Fibroblast of mammary gland (primary cell): ENCODE data around the gene GNG7.
A peak's percentile ranks its signal among the peaks of the same experiment; 100 is the strongest.
"Not testable (repeated sequence)": the region's sequence is repeated elsewhere in the genome, so short reads cannot be mapped to it uniquely, and the experiment has no call there.

ENCODE experiments used
- DNase-seq: peaks from one replicate; pipeline ENCODE4 v3.0.0-alpha.2; 2010; ENCODE audit warnings: low read depth
- H3K4me3 ChIP-seq: 2 replicates; pipeline ENCODE4 v1.5.1; 2011; ENCODE audit warnings: low read depth, mild to moderate bottlenecking, low read length, moderate library complexity; ENCODE audit not compliant: control insufficient read depth
- CTCF ChIP-seq: conservative IDR thresholded peaks from 2 replicates; pipeline ENCODE4 v1.5.1; 2011; ENCODE audit warnings: low read depth, low read length, inconsistent platforms; ENCODE audit not compliant: control insufficient read depth, insufficient read depth

The GNG7 gene

GRCh38 chr19:2577722-2578335 is 124.7 kb downstream of the GNG7 start:
- DNase-seq, result no peak
- no peak for TF ChIP-seq CTCF
- H3K4me3 ChIP-seq, result no peak overlapping the region

GRCh38 chr19:2575734-2576481 is 126.6 kb downstream of the GNG7 start:
- DNase-seq, result peak; percentile 96
- TF ChIP-seq CTCF, result no peak
- H3K4me3 ChIP-seq, result no peak overlapping the region

GRCh38 chr19:2574971-2575630 is 127.4 kb downstream of the GNG7 start:
- H3K4me3 ChIP-seq, result no peak overlapping the region
- no peak for TF ChIP-seq CTCF

GRCh38 chr19:2574478-2574931 is 128.0 kb downstream of the GNG7 start:
- DNase-seq, result no peak
- no peak for TF ChIP-seq CTCF
- H3K4me3 ChIP-seq, result no peak overlapping the region

More at GRCh38 chr19:2574971-2575630, 127.4 kb downstream of the GNG7 start:
- DNase-seq, result no peak

GRCh38 chr19:2573916-2574315 is 128.6 kb downstream of the GNG7 start:
- H3K4me3 ChIP-seq, result no peak overlapping the region
- DNase-seq, result no peak
- TF ChIP-seq CTCF, result no peak

- H3K4me3 ChIP-seq, DNase-seq: not testable (repeated sequence)
Measured at GRCh38 chr19:2572152-2572551, 130.3 kb downstream of the GNG7 start.
